ENCODE results near the gene CNTNAP1. TPM values are rescaled to one million over a fixed set of nuclear protein-coding genes. Genes with fewer than 3 reads are reported as not detected.

The CNTNAP1 gene
- total and polyA plus RNA-seq, 9 of the 15 experiments (the other 6 are each of a cell fraction or from before 2014, with no cell fraction given), result 0.10 to 1.8 (median 0.62) TPM

DNA sequence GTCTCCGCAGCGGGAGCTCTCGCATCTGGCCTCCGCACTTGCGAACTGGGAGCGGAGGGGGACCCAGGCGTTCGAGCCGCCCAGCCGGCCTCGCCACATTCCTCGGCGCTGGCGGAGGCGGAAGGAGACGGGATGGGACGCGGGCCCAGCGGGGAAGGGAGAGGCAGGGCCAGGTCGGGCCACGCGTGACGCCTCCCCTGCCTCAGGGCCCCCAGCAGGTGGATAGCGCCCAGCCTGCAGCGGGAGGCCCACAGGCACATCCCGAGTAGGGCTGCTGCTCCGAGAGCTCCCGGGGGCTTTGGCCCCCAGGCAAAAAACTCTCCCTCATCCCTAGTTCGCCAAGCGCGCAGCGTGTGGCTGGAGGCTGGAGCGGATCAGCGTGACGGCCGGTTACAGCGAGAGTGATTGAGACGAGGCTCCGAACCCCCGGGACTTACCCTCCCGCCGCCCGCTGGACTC, 6.3 kb upstream of the CNTNAP1 start (continued):
- TF ChIP-seq, protein P1, sequence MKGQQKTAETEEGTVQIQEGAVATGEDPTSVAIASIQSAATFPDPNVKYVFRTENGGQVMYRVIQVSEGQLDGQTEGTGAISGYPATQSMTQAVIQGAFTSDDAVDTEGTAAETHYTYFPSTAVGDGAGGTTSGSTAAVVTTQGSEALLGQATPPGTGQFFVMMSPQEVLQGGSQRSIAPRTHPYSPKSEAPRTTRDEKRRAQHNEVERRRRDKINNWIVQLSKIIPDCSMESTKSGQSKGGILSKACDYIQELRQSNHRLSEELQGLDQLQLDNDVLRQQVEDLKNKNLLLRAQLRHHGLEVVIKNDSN (CRISPR knock-in tag; IDR thresholded peaks at IDR 0.05), result no peak
- TF ChIP-seq ZNF507 (tag; conservative IDR thresholded peaks at IDR 0.05), result no peak
- TF ChIP-seq TAF9B (IDR thresholded peaks at IDR 0.05; ENCODE audit: partially characterized antibody), result no peak
- TF ChIP-seq NFE2 (IDR thresholded peaks at IDR 0.05; ENCODE audit: low read depth), result no peak

DNA sequence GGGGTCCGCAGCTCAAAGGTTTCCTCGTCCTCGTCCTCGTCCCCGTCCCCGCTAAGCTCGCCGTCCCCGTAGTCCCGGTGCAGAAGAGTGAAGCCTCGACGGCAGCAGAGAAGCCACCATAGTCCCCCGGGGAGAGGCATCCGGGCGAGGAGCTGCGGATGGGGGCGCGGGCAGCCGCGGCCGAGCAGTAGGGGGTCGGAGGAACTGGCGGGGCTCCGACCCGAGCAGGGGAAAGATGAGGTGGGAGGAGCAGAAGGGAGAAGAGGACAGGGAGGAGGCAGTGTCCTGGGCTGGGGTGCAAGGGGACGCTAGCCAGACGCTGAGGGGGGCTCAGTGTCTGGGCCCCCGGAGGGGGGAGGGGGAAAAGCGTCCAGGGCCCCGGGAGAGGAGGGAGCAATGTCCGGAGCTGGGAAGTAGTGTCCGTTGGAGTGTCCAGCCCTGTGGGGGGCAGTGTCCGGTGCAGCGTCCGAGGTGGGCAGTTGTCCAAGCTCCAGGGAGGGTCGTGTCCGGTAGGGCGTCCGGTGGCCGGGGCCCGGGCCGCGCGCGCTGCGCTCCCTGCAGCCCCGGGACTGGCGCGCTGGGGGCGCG, 5.8 kb upstream of the CNTNAP1 start, which contains the start of gene PLEKHH3:
PLEKHH3 (minus strand) TSS at position 571 of the 588 bp plus-strand sequence; CDS start at position 140, 431 bp downstream.
- FAIRE-seq (no peak), DNase-seq (ENCODE audit: extremely low read depth in 1 of 4, low spot score in 3 of 4) (no peak), ATAC-seq (peak; percentile 0; the same call in 1 of the 3 replicates)
- Histone ChIP-seq H3K9me3 (replicated peaks; ENCODE audit: control insufficient read depth, insufficient read depth, low read depth, low read length) (no peaks in the 10 kb centered on the region), H3K4me2 (ENCODE audit: insufficient read depth, low read length) (peak within 1 kb of the TSS; percentile 90), H2AFZ (ENCODE audit: low read depth, low read length) (peak within 1 kb of the TSS; percentile 76), H3K27ac (ENCODE audit: extremely low read depth, low read depth, low read length) (peak within 1 kb of the TSS; percentile 95), H3K27me3 (ENCODE audit: control insufficient read depth in 2 of 2, insufficient read depth in 2 of 2, low read length in 2 of 2) (no peaks in the 10 kb centered on the region), H3K36me3 (ENCODE audit: control insufficient read depth, insufficient read depth, low read length) (peaks cover 27% of the 10 kb centered on the region; the same call in 1 of the 3 replicates), H3K4me3 (peak within 1 kb of the TSS; percentile 61), H3K9me1 (ENCODE audit: control insufficient read depth, insufficient read depth, low read length) (no peaks in the 10 kb centered on the region), H3K9ac (ENCODE audit: insufficient read depth in 1 of 2, low read depth in 2 of 2, low read length in 2 of 2) (peak within 1 kb of the TSS; percentile 84 to 94), H3K4me1 (replicated peaks in 1 of 2; ENCODE audit: control insufficient read depth in 2 of 2, insufficient read depth in 2 of 2, low read length in 2 of 2) (peaks cover 42 to 77% of the 10 kb centered on the region in 2 experiments), H4K20me1 (replicated peaks; ENCODE audit: control insufficient read depth, insufficient read depth, low read length) (peaks cover 5% of the 10 kb centered on the region), H3K79me2 (ENCODE audit: control insufficient read depth, insufficient read depth, low read length) (peaks cover 36% of the 10 kb centered on the region)
- WGBS (ENCODE audit: insufficient coverage, low coverage, missing lambda C conversion rate), result 0% methylated on average over 31 of the region's 51 CpGs
- intact Hi-C loops (cut with micrococcal nuclease), result loop anchor here (1.0 to 5.0 kb wide), 2 partner anchors 69 to 98 kb away; partner anchors contain the start of genes RETREG3 and TUBG1
- in situ Hi-C loops (cut with MboI), result no loop called here
- ChIA-PET POLR2A (interaction anchor here (0.5 to 1.8 kb wide), 15 partner anchors 8 to 806 kb away, joined by 3 to 7 read pairs (median 3); partner anchors contain the start of gene TUBG2), CTCF (ENCODE audit: low intra/inter-chr PET ratio) (interaction anchor here (0.6 kb wide), 1 partner anchor 16 kb away, joined by 3 read pairs; no protein-coding TSS in a partner anchor)
- no TSS peak for BruUV-seq (replicated peaks)
- TF ChIP-seq CBX2 (IDR thresholded peaks at IDR 0.05; ENCODE audit: insufficient read depth, low read length, poor library complexity, severe bottlenecking) (no peak), CBX1 (IDR thresholded peaks at IDR 0.05; ENCODE audit: low read depth) (peak; percentile 54; the same call in 1 of the 2 replicates), MLX (CRISPR knock-in tag; conservative IDR thresholded peaks at IDR 0.05) (0 out of 4 replicates have a peak, but pooled peaks of 1 of the 2 experiments have one; percentile 45), CTCFL (IDR thresholded peaks at IDR 0.05; ENCODE audit: borderline replicate concordance, insufficient read depth, low read depth, low read length, poor library complexity, severe bottlenecking) (peak; percentile 73), TAL1 (IDR thresholded peaks at IDR 0.05) (no peak), POLR2B (IDR thresholded peaks at IDR 0.05; ENCODE audit: low read depth, partially characterized antibody) (peak; percentile 53), ZNF398 (CRISPR knock-in tag; IDR thresholded peaks at IDR 0.05) (no peak), GATAD2B (IDR thresholded peaks at IDR 0.05; ENCODE audit: borderline replicate concordance) (peak; percentile 48; the same call in 1 of the 2 replicates), XRCC5 (IDR thresholded peaks at IDR 0.05; ENCODE audit: low read depth, low read length) (no peak), ESRRA (IDR thresholded peaks at IDR 0.05; ENCODE audit: borderline replicate concordance, low read depth) (no peak)

Measured in K562 (cell line).